HG03342 (cell line): ENCODE results near the gene RETREG1.
A peak's percentile ranks its signal among the peaks of the same experiment; 100 is the strongest.
"Not testable (repeated sequence)": the region's sequence is repeated elsewhere in the genome, so short reads cannot be mapped to it uniquely, and the experiment has no call there.

Experiments used
- ATAC-seq: cut with Tn5 transposase; IDR thresholded peaks from one replicate; pipeline ENCODE4 v1.9.1; 2021; ENCODE audit warnings: mild to moderate bottlenecking, moderate library complexity; ENCODE audit not compliant: unreplicated experiment

Gene RETREG1

GRCh38 chr5:16616536-16617273, at the start of gene RETREG1:
RETREG1 (minus strand) TSS chr5:16616997; CDS start chr5:16616971, 26 bp downstream.
- ATAC-seq: peak; percentile 60

GRCh38 chr5:16666130-16666882, 49.5 kb upstream of the RETREG1 start:
- ATAC-seq: no peak

GRCh38 chr5:16665601-16666000, 48.8 kb upstream of the RETREG1 start:
- ATAC-seq: no peak

GRCh38 chr5:16664368-16664767, 47.6 kb upstream of the RETREG1 start:
- ATAC-seq: no peak

GRCh38 chr5:16663840-16664239, 47.0 kb upstream of the RETREG1 start:
- ATAC-seq: no peak

- ATAC-seq: no peak
Observed at GRCh38 chr5:16661713-16662112, 44.9 kb upstream of the RETREG1 start.

- ATAC-seq: no peak
Observed at GRCh38 chr5:16660982-16661381, 44.2 kb upstream of the RETREG1 start.

- ATAC-seq: no peak
Observed at GRCh38 chr5:16659536-16659935, 42.7 kb upstream of the RETREG1 start.

GRCh38 chr5:16656561-16657191, 39.9 kb upstream of the RETREG1 start:
- ATAC-seq: no peak

- no peak for ATAC-seq
Observed at GRCh38 chr5:16654647-16655334, 38.0 kb upstream of the RETREG1 start.

- not testable (repeated sequence) for ATAC-seq
Observed at GRCh38 chr5:16648739-16649138, 31.9 kb upstream of the RETREG1 start.

- no peak for ATAC-seq
Observed at GRCh38 chr5:16644301-16644889, 27.6 kb upstream of the RETREG1 start.

GRCh38 chr5:16642867-16643266, 26.1 kb upstream of the RETREG1 start:
- no peak for ATAC-seq

- ATAC-seq: no peak
Observed at GRCh38 chr5:16639206-16639605, 22.4 kb upstream of the RETREG1 start.

- no peak for ATAC-seq
Observed at GRCh38 chr5:16628376-16628775, 11.6 kb upstream of the RETREG1 start.

GRCh38 chr5:16626696-16627264, 10.0 kb upstream of the RETREG1 start:
- peak; percentile 62 for ATAC-seq

GRCh38 chr5:16625096-16625495, 8.3 kb upstream of the RETREG1 start:
- ATAC-seq: no peak

GRCh38 chr5:16619136-16619535, 2.3 kb upstream of the RETREG1 start:
- no peak for ATAC-seq

- ATAC-seq: no peak
Observed at GRCh38 chr5:16618138-16618897, 1.5 kb upstream of the RETREG1 start.
